Ovary (tissue), 3 donors: ENCODE results near the gene IARS1.

Experiments used
- EP300 ChIP-seq: sonication (generic); formaldehyde crosslinking; IDR thresholded peaks from one replicate; pipeline ENCODE4 v1.6.1; 2017; ENCODE audit warnings: antibody characterized with exemption
- TF ChIP-seq, protein P1 (sequence below), 3 donors: fragments of 450-650 bp in 2 of 3; fragments of 200-600 bp in 1 of 3; IDR thresholded peaks; one replicate each; pipeline versions ENCODE4 v1.5.1 to v1.8.0; 2016 to 2022; ENCODE audit warnings: antibody characterized with exemption in 3 of 3, mild to moderate bottlenecking in 1 of 3
- donor health status: DM: no; HTN: no; CAD: no.

DNA sequence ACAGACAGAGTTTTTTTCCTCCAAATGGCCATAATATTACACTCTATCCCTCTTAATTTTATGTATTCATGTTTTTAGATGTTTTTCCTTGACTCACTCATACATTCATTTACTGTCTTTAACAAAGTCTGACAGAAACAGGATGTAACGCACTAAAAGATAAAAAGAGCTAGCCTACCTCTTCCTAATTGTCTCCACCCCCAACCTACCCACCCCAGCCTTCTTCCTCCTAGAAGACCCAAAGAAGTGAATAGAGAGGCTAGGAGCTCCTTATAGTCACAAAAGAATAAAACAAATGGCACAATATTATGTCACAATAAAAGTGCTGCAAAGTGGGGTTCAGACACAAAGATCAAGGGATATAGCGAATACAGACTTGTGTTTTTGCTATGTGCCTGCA lies 30.9 kb upstream of the IARS1 start:
- TF ChIP-seq, protein P1, sequence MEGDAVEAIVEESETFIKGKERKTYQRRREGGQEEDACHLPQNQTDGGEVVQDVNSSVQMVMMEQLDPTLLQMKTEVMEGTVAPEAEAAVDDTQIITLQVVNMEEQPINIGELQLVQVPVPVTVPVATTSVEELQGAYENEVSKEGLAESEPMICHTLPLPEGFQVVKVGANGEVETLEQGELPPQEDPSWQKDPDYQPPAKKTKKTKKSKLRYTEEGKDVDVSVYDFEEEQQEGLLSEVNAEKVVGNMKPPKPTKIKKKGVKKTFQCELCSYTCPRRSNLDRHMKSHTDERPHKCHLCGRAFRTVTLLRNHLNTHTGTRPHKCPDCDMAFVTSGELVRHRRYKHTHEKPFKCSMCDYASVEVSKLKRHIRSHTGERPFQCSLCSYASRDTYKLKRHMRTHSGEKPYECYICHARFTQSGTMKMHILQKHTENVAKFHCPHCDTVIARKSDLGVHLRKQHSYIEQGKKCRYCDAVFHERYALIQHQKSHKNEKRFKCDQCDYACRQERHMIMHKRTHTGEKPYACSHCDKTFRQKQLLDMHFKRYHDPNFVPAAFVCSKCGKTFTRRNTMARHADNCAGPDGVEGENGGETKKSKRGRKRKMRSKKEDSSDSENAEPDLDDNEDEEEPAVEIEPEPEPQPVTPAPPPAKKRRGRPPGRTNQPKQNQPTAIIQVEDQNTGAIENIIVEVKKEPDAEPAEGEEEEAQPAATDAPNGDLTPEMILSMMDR (IDR thresholded peaks at IDR 0.05), result no peak
- TF ChIP-seq EP300, result no peak
